Measurements from ENCODE around the gene RASAL2. TPM values are rescaled to one million over a fixed set of nuclear protein-coding genes. Genes with fewer than 3 reads are reported as not detected.

RASAL2 gene
- total and polyA plus RNA-seq, 2 of the 13 experiments (the other 11 are each of a cell fraction or from before 2014, with no cell fraction given) = 5.4 to 5.9 TPM

GRCh38 chr1:178050084-178050483 lies 43.8 kb upstream of the RASAL2 start:
- ATAC-seq = peak; percentile 41
- in situ Hi-C loops (cut with HindIII; ENCODE audit: extremely low pct_ligation_motif_present, low pct_unique_long_range_greater_than_20kb) (loop anchor here (10.0 kb wide), 1 partner anchor 135 kb away; no protein-coding TSS in a partner anchor), intact Hi-C loops (cut with micrococcal nuclease; ENCODE audit: unreplicated experiment) (no loop called here)
- FAIRE-seq = no peak
- POLR2A ChIA-PET = interaction anchor here (1.5 to 7.6 kb wide), 2 partner anchors 11 to 12 kb away, joined by 6 to 58 read pairs; no protein-coding TSS in a partner anchor
- Histone ChIP-seq H3K27me3 (ENCODE audit: control insufficient read depth in 1 of 2, insufficient read depth in 2 of 2, low read length in 2 of 2) (no peaks in the 10 kb centered on the region), H2AFZ (ENCODE audit: low read length) (no peak overlapping the region), H3K9ac (ENCODE audit: insufficient read depth, low read depth, low read length) (peak overlapping the region; percentile 10; the same call in 1 of the 2 replicates), H3K4me2 (ENCODE audit: low read depth, low read length) (peak overlapping the region; percentile 46), H3K27ac (ENCODE audit: extremely low read length, insufficient read depth, low read length) (peak overlapping the region; percentile 64), H3K9me3 (ENCODE audit: low read length) (no peaks in the 10 kb centered on the region), H3K36me3 (replicated peaks in 1 of 2; ENCODE audit: control insufficient read depth in 1 of 2, insufficient read depth in 2 of 2, low read length in 2 of 2) (no peaks in the 10 kb centered on the region), H3K4me3 (replicated peaks in 1 of 3; ENCODE audit: insufficient read depth in 1 of 3, low read depth in 2 of 3, low read length in 3 of 3) (no peak overlapping the region; a peak in 1 of 6 replicates), H3K4me1 (ENCODE audit: insufficient read depth, low read length) (peaks cover 86% of the 10 kb centered on the region), H4K20me1 (ENCODE audit: insufficient read depth, low read length) (no peaks in the 10 kb centered on the region), H3K79me2 (ENCODE audit: insufficient read depth, low read length) (no peaks in the 10 kb centered on the region)
- CTCF ChIA-PET (ENCODE audit: low intra/inter-chr PET ratio, low total read pairs) = no interaction called here
- DNase-seq (ENCODE audit: low spot score) = peak; percentile 76
- BruUV-seq (replicated peaks) = no TSS peak
- 7% methylated on average over 6 of the region's 6 CpGs for WGBS (ENCODE audit: low lambda C conversion rate)
- no peak for TF ChIP-seq PAX8 (CRISPR knock-in tag; IDR thresholded peaks at IDR 0.05; ENCODE audit: borderline replicate concordance)
- no peak for TF ChIP-seq ZNF644 (CRISPR knock-in tag; IDR thresholded peaks at IDR 0.05; ENCODE audit: low read depth)
- TF ChIP-seq FOSL2 (CRISPR knock-in tag; IDR thresholded peaks at IDR 0.05) = no peak
- 0 out of 2 replicates have a peak, but pooled peaks have one; percentile 22 for TF ChIP-seq SAP130 (CRISPR knock-in tag; IDR thresholded peaks at IDR 0.05; ENCODE audit: low read depth)
- no peak for TF ChIP-seq REST (IDR thresholded peaks at IDR 0.05; ENCODE audit: borderline replicate concordance in 1 of 2, low read depth in 1 of 2, low read length in 2 of 2)
- no peak for TF ChIP-seq MTERF4 (CRISPR knock-in tag; IDR thresholded peaks at IDR 0.05)
- no peak for TF ChIP-seq ZNF17 (CRISPR knock-in tag; IDR thresholded peaks at IDR 0.05)
- no peak for TF ChIP-seq FOXP1 (IDR thresholded peaks at IDR 0.05)
- TF ChIP-seq FOXP1 (CRISPR knock-in tag; IDR thresholded peaks at IDR 0.05) = peak; percentile 66; the same call in 1 of the 2 replicates
- peak; percentile 81 for TF ChIP-seq ARID5B (CRISPR knock-in tag; IDR thresholded peaks at IDR 0.05)
- TF ChIP-seq ZNF609 (CRISPR knock-in tag; IDR thresholded peaks at IDR 0.05; ENCODE audit: borderline replicate concordance) = 0 out of 2 replicates have a peak, but pooled peaks have one; percentile 53
- peak; percentile 67 for TF ChIP-seq HDAC2 (CRISPR knock-in tag; IDR thresholded peaks at IDR 0.05)

Measured in HepG2 (cell line).